ENCODE results near the gene CASK. TPM values are rescaled to one million over a fixed set of nuclear protein-coding genes. Genes with fewer than 3 reads are reported as not detected.

CASK gene
- total and polyA plus RNA-seq, 8 donors, result 7.3 to 82.0 (median 32.3) TPM

- Histone ChIP-seq H3K4me1 (no peaks in the 10 kb centered on the region), H3K27ac (no peak overlapping the region), H3K4me3 (no peak overlapping the region), H3K27me3 (no peaks in the 10 kb centered on the region), H3K9me3 (peaks cover 0 to 13% (median 6%) of the 10 kb centered on the region in 4 donors), H3K36me3 (no peaks in the 10 kb centered on the region)
- WGBS, 5 donors, result 67 to 82% (median 78%) methylated on average over 2 to 3 of the region's 3 CpGs
- no peak for DNase-seq
- intact Hi-C loops (cut with DNase I; ENCODE audit: low total_unique reads), result no loop called here
- no peak for TF ChIP-seq POLR2A (IDR thresholded peaks at IDR 0.05)
- TF ChIP-seq CTCF (IDR thresholded peaks at IDR 0.05), result no peak
- TF ChIP-seq POLR2AphosphoS5 (IDR thresholded peaks at IDR 0.05), result no peak
- TF ChIP-seq EP300 (IDR thresholded peaks at IDR 0.05), result no peak
Measured at GRCh38 chrX:41499984-41500383, 423.4 kb downstream of the CASK start.

- no peak for TF ChIP-seq EP300 (IDR thresholded peaks at IDR 0.05)
- no peak for TF ChIP-seq POLR2AphosphoS5 (IDR thresholded peaks at IDR 0.05)
- no peak for TF ChIP-seq POLR2A (IDR thresholded peaks at IDR 0.05)
- TF ChIP-seq CTCF (IDR thresholded peaks at IDR 0.05), result no peak
- Histone ChIP-seq H3K4me1 (no peaks in the 10 kb centered on the region), H3K4me3 (no peak overlapping the region), H3K27ac (no peak overlapping the region), H3K36me3 (no peaks in the 10 kb centered on the region), H3K9me3 (peaks cover 0 to 13% (median 6%) of the 10 kb centered on the region in 4 donors), H3K27me3 (no peaks in the 10 kb centered on the region)
- 50 to 87% (median 77%) methylated on average over 7 of the region's 7 CpGs for WGBS, 5 donors
- intact Hi-C loops (cut with DNase I; ENCODE audit: low total_unique reads), result no loop called here
- DNase-seq, result no peak
Measured at GRCh38 chrX:41499195-41499594, 424.2 kb downstream of the CASK start.

GRCh38 chrX:41491267-41492004, 431.9 kb downstream of the CASK start:
- H3K4me3 ChIP-seq, result no peak overlapping the region
- DNase-seq, result peak in 1 of 2 donors; percentile 30
- TF ChIP-seq POLR2AphosphoS5 (IDR thresholded peaks at IDR 0.05) (peak; percentile 5 to 63 (median 17)), POLR2A (IDR thresholded peaks at IDR 0.05) (no peak), CTCF (IDR thresholded peaks at IDR 0.05) (no peak), EP300 (IDR thresholded peaks at IDR 0.05) (no peak)
- H3K9me3 ChIP-seq, result peaks cover 0 to 15% (median 4%) of the 10 kb centered on the region in 4 donors
- H3K36me3 ChIP-seq, result no peaks in the 10 kb centered on the region
- intact Hi-C loops (cut with DNase I; ENCODE audit: low total_unique reads), result no loop called here
- peak overlapping the region in 4 of 5 donors; percentile 47 to 71 (median 54) for H3K27ac ChIP-seq
- H3K27me3 ChIP-seq, result no peaks in the 10 kb centered on the region
- 47 to 71% (median 65%) methylated on average over 12 of the region's 12 CpGs for WGBS, 5 donors
- no peaks in the 10 kb centered on the region for H3K4me1 ChIP-seq

- TF ChIP-seq EP300 (IDR thresholded peaks at IDR 0.05) (no peak), CTCF (IDR thresholded peaks at IDR 0.05) (no peak), POLR2A (IDR thresholded peaks at IDR 0.05) (no peak), POLR2AphosphoS5 (IDR thresholded peaks at IDR 0.05) (no peak)
- H3K27ac ChIP-seq, result peak overlapping the region in 2 of 5 donors; percentile 55 to 71
- H3K4me1 ChIP-seq, result no peaks in the 10 kb centered on the region
- no peak for DNase-seq
- no peak overlapping the region for H3K4me3 ChIP-seq
- intact Hi-C loops (cut with DNase I; ENCODE audit: low total_unique reads), result no loop called here
- H3K36me3 ChIP-seq, result no peaks in the 10 kb centered on the region
- H3K9me3 ChIP-seq, result peaks cover 0 to 15% (median 4%) of the 10 kb centered on the region in 4 donors
- WGBS, 5 donors, result 39 to 69% (median 57%) methylated on average over 3 of the region's 3 CpGs
- H3K27me3 ChIP-seq, result no peaks in the 10 kb centered on the region
Measured at GRCh38 chrX:41490446-41490845, 432.9 kb downstream of the CASK start.

All from stomach (tissue), 9 donors.